Liver (tissue), 9 donors: ENCODE data around the gene C8B. TPM values are rescaled to one million over a fixed set of nuclear protein-coding genes. Genes with fewer than 3 reads are reported as not detected.

Experiments
- DNase-seq: peaks from one replicate; pipeline ENCODE4 v3.0.0-alpha.2; 2017; ENCODE audit warnings: low spot score
- H3K27ac ChIP-seq, 2 donors: one replicate each; pipeline ENCODE4 v1.7.0; 2013; ENCODE audit warnings: inconsistent platforms in 2 of 2, low read length in 2 of 2, control low read depth in 1 of 2, low read depth in 1 of 2, mild to moderate bottlenecking in 1 of 2
- H3K27me3 ChIP-seq, 4 donors: one replicate each; pipeline versions ENCODE4 v1.6.1 to v1.7.0; 2013; ENCODE audit warnings: low read length in 3 of 4, inconsistent platforms in 1 of 4, mild to moderate bottlenecking in 1 of 4, moderate library complexity in 1 of 4; ENCODE audit not compliant: control insufficient read depth in 4 of 4, insufficient read depth in 4 of 4
- H3K36me3 ChIP-seq, 4 donors: one replicate each; pipeline versions ENCODE4 v1.6.1 to v1.7.0; 2013; ENCODE audit warnings: low read length in 3 of 4, mild to moderate bottlenecking in 3 of 4, low read depth in 1 of 4, moderate library complexity in 1 of 4; ENCODE audit not compliant: control insufficient read depth in 4 of 4, insufficient read depth in 3 of 4
- H3K4me1 ChIP-seq, 4 donors: one replicate each; pipeline versions ENCODE4 v1.6.1 to v1.7.0; 2013; ENCODE audit warnings: low read length in 3 of 4, mild to moderate bottlenecking in 3 of 4, moderate library complexity in 1 of 4; ENCODE audit not compliant: control insufficient read depth in 4 of 4, insufficient read depth in 4 of 4
- H3K4me3 ChIP-seq, 3 donors: one replicate each; pipeline versions ENCODE4 v1.6.1 to v1.7.0; 2013; ENCODE audit warnings: low read length in 3 of 3, control low read depth in 1 of 3, low read depth in 1 of 3, mild to moderate bottlenecking in 1 of 3
- H3K9ac ChIP-seq, 2 donors: one replicate each; pipeline ENCODE4 v1.7.0; 2013; ENCODE audit warnings: low read length in 2 of 2, mild to moderate bottlenecking in 2 of 2, moderate library complexity in 2 of 2, control low read depth in 1 of 2, low read depth in 1 of 2
- H3K9me3 ChIP-seq, 4 donors: one replicate each; pipeline versions ENCODE4 v1.6.1 to v1.7.0; 2013; ENCODE audit warnings: low read length in 3 of 4; ENCODE audit not compliant: control insufficient read depth in 4 of 4
- ATF3 ChIP-seq: IDR thresholded peaks from 2 replicates; pipeline ENCODE4 v1.6.1; 2016; ENCODE audit warnings: antibody characterized with exemption
- CTCF ChIP-seq: fragments of 150-350 bp; IDR thresholded peaks from 2 replicates; pipeline ENCODE4 v1.5.1; 2017; ENCODE audit warnings: improper control_type of control experiment, low read depth, low read length; ENCODE audit not compliant: missing input control
- EGR1 ChIP-seq, 2 donors: IDR thresholded peaks; 2 replicates each; pipeline ENCODE4 v1.6.1; 2016 to 2018; ENCODE audit warnings: antibody characterized with exemption in 2 of 2, low read depth in 2 of 2
- FOXA1 ChIP-seq: IDR thresholded peaks from 2 replicates; pipeline ENCODE4 v1.6.1; 2016; ENCODE audit warnings: antibody characterized with exemption
- FOXA2 ChIP-seq: IDR thresholded peaks from 2 replicates; pipeline ENCODE4 v1.6.1; 2016; ENCODE audit warnings: antibody characterized with exemption
- GABPA ChIP-seq, 2 donors: IDR thresholded peaks in 1 of 2; conservative IDR thresholded peaks in 1 of 2; 2 replicates each; pipeline ENCODE4 v1.6.1; 2016; ENCODE audit warnings: antibody characterized with exemption in 2 of 2, mild to moderate bottlenecking in 1 of 2, moderate library complexity in 1 of 2
- HNF4A ChIP-seq, 2 donors: conservative IDR thresholded peaks; 2 replicates each; pipeline ENCODE4 v1.6.1; 2016; ENCODE audit warnings: antibody characterized with exemption in 2 of 2, mild to moderate bottlenecking in 2 of 2
- HNF4G ChIP-seq: IDR thresholded peaks from 2 replicates; pipeline ENCODE4 v1.6.1; 2016; ENCODE audit warnings: antibody characterized with exemption
- JUND ChIP-seq, 2 donors: IDR thresholded peaks; 2 replicates each; pipeline ENCODE4 v1.6.1; 2016; ENCODE audit warnings: antibody characterized with exemption in 2 of 2
- MAX ChIP-seq: IDR thresholded peaks from 2 replicates; pipeline ENCODE4 v1.6.1; 2016; ENCODE audit warnings: antibody characterized with exemption
- NR2F2 ChIP-seq: IDR thresholded peaks from 2 replicates; pipeline ENCODE4 v1.6.1; 2016; ENCODE audit warnings: antibody characterized with exemption
- REST ChIP-seq: IDR thresholded peaks from 2 replicates; pipeline ENCODE4 v1.6.1; 2016; ENCODE audit warnings: antibody characterized with exemption, mild to moderate bottlenecking
- RXRA ChIP-seq, 2 donors: IDR thresholded peaks; 2 replicates each; pipeline ENCODE4 v1.6.1; 2017 to 2018; ENCODE audit warnings: antibody characterized with exemption in 2 of 2, mild to moderate bottlenecking in 1 of 2
- SP1 ChIP-seq: IDR thresholded peaks from 2 replicates; pipeline ENCODE4 v1.6.1; 2018; ENCODE audit warnings: antibody characterized with exemption, mild to moderate bottlenecking
- TAF1 ChIP-seq: conservative IDR thresholded peaks from 2 replicates; pipeline ENCODE4 v1.6.1; 2016; ENCODE audit warnings: antibody characterized with exemption, mild to moderate bottlenecking
- YY1 ChIP-seq: IDR thresholded peaks from 2 replicates; pipeline ENCODE4 v1.6.1; 2016; ENCODE audit warnings: antibody characterized with exemption, mild to moderate bottlenecking
- ZBTB33 ChIP-seq: IDR thresholded peaks from 2 replicates; pipeline ENCODE4 v1.6.1; 2016; ENCODE audit warnings: antibody characterized with exemption
- WGBS: extraction: QIAGEN DNeasy Blood & Tissue Kit; methylation state at CpG from one replicate; pipeline ENCODE4 v1.1.7; 2013; 5-methylcytosine and 5-hydroxymethylcytosine counted together
- polyA plus RNA-seq, 2 donors: library from polyadenylated mRNA; stranded (reverse) in 1 of 2; unstranded in 1 of 2; fragments of 200-250 nt in 1 of 2; fragments of >200 nt in 1 of 2; fragmentation: Nextera tagmentation in 1 of 2; extraction: Ambion mirVana in 1 of 2; gene quantifications; one replicate each; pipeline versions ENCODE4 v1.2.1 to v1.2.3, GENCODE V29; 2013 to 2015
- total RNA-seq, 2 donors: library from RNA; depleted of rRNA; stranded (reverse); fragments of >200 nt; gene quantifications; one replicate each; pipeline ENCODE4 v1.2.3, GENCODE V29; 2014
- donor health status: healthy.
- donor health status: healthy.
- donor health status: healthy.
- donor health status: healthy.
- donor health status: healthy.

C8B gene
- total and polyA plus RNA-seq, 4 donors: 151 to 703 (median 356) TPM

GRCh38 chr1:56986397-56986796 is 20.6 kb upstream of the C8B start:
- no peaks in the 10 kb centered on the region for H3K9me3 ChIP-seq

GRCh38 chr1:56985857-56986256 is 20.0 kb upstream of the C8B start:
- DNase-seq: no peak
- no peak overlapping the region for H3K27ac ChIP-seq
- 95% methylated on average over 2 of the region's 2 CpGs for WGBS
- no peaks in the 10 kb centered on the region for H3K4me1 ChIP-seq
- H3K9ac ChIP-seq: no peak overlapping the region
- H3K4me3 ChIP-seq: no peak overlapping the region
- TF ChIP-seq FOXA1 (no peak), JUND (IDR thresholded peaks at IDR 0.05) (no peak), HNF4A (conservative IDR thresholded peaks at IDR 0.05) (no peak), YY1 (no peak)
- no peaks in the 10 kb centered on the region for H3K27me3 ChIP-seq
- H3K9me3 ChIP-seq: no peaks in the 10 kb centered on the region
- H3K36me3 ChIP-seq: peaks cover 0 to 2% (median 0%) of the 10 kb centered on the region in 4 donors

More at GRCh38 chr1:56986397-56986796, 20.6 kb upstream of the C8B start:
- Histone ChIP-seq H3K9ac (no peak overlapping the region), H3K4me3 (no peak overlapping the region), H3K27ac (no peak overlapping the region), H3K36me3 (peaks cover 0 to 2% (median 0%) of the 10 kb centered on the region in 4 donors), H3K4me1 (no peaks in the 10 kb centered on the region), H3K27me3 (no peaks in the 10 kb centered on the region)
- WGBS: 85% methylated on average over 2 of the region's 2 CpGs
- TF ChIP-seq FOXA2 (no peak), FOXA1 (no peak), JUND (IDR thresholded peaks at IDR 0.05) (no peak), NR2F2 (no peak), YY1 (no peak), EGR1 (IDR thresholded peaks at IDR 0.05; ENCODE audit: low read depth in 2 of 2) (no peak), REST (no peak)
- no peak for DNase-seq

- no peak for DNase-seq
- WGBS: 88% methylated on average over 6 of the region's 6 CpGs
- H3K27ac ChIP-seq: no peak overlapping the region
- TF ChIP-seq SP1 (no peak), EGR1 (IDR thresholded peaks at IDR 0.05; ENCODE audit: low read depth in 2 of 2) (no peak), YY1 (no peak), ATF3 (no peak), HNF4G (no peak), REST (no peak), GABPA (IDR thresholded peaks at IDR 0.05 in 1 of 2, conservative IDR thresholded peaks at IDR 0.05 in 1 of 2) (no peak), CTCF (no peak), NR2F2 (no peak), TAF1 (no peak), FOXA1 (no peak), ZBTB33 (no peak), RXRA (IDR thresholded peaks at IDR 0.05) (no peak), HNF4A (conservative IDR thresholded peaks at IDR 0.05) (no peak), JUND (IDR thresholded peaks at IDR 0.05) (no peak), MAX (no peak)
Observed at GRCh38 chr1:56983484-56983883, 17.7 kb upstream of the C8B start.

More at GRCh38 chr1:56983484-56983883, 17.7 kb upstream of the C8B start:
- no peaks in the 10 kb centered on the region for H3K4me1 ChIP-seq
- H3K9me3 ChIP-seq: no peaks in the 10 kb centered on the region
- no peaks in the 10 kb centered on the region for H3K36me3 ChIP-seq
- H3K4me3 ChIP-seq: no peak overlapping the region
- H3K9ac ChIP-seq: no peak overlapping the region
- no peaks in the 10 kb centered on the region for H3K27me3 ChIP-seq
